HCT116 (cell line): ENCODE measurements around the gene BRD4.

Experiments
- ATF3 ChIP-seq: IDR thresholded peaks from 2 replicates; pipeline ENCODE4 v1.6.1; 2012
- CTCF ChIP-seq, 3 experiments: fragments of 200-600 bp in 1 of 3; sonication (generic) in 1 of 3; IDR thresholded peaks in 2 of 3; conservative IDR thresholded peaks in 1 of 3; 2 replicates each; pipeline ENCODE4 v1.5.1; 2012 to 2017; ENCODE audit warnings: low read depth in 2 of 3, low read length in 2 of 3, antibody characterized with exemption in 1 of 3, borderline replicate concordance in 1 of 3, control low read depth in 1 of 3, mild to moderate bottlenecking in 1 of 3, mixed read lengths in 1 of 3, mixed run types in 1 of 3, moderate library complexity in 1 of 3; ENCODE audit not compliant: insufficient read depth in 1 of 3
- POLR2AphosphoS5 ChIP-seq: IDR thresholded peaks from 2 replicates; pipeline ENCODE4 v1.6.1; 2011; ENCODE audit warnings: mild to moderate bottlenecking, low read depth, low read length, moderate library complexity
- RAD21 ChIP-seq: IDR thresholded peaks from 2 replicates; pipeline ENCODE4 v1.6.1; 2012; ENCODE audit warnings: low read depth, mild to moderate bottlenecking
- REST ChIP-seq: IDR thresholded peaks from 2 replicates; pipeline ENCODE4 v1.6.1; 2012; ENCODE audit warnings: low read depth
- SIN3A ChIP-seq: IDR thresholded peaks from 2 replicates; pipeline ENCODE4 v1.6.1; 2012; ENCODE audit warnings: low read depth
- SP1 ChIP-seq: IDR thresholded peaks from 2 replicates; pipeline ENCODE4 v1.6.1; 2012; ENCODE audit warnings: low read depth
- ZFX ChIP-seq: fragments of 450-650 bp; IDR thresholded peaks from 2 replicates; pipeline ENCODE4 v1.6.1; 2017

DNA sequence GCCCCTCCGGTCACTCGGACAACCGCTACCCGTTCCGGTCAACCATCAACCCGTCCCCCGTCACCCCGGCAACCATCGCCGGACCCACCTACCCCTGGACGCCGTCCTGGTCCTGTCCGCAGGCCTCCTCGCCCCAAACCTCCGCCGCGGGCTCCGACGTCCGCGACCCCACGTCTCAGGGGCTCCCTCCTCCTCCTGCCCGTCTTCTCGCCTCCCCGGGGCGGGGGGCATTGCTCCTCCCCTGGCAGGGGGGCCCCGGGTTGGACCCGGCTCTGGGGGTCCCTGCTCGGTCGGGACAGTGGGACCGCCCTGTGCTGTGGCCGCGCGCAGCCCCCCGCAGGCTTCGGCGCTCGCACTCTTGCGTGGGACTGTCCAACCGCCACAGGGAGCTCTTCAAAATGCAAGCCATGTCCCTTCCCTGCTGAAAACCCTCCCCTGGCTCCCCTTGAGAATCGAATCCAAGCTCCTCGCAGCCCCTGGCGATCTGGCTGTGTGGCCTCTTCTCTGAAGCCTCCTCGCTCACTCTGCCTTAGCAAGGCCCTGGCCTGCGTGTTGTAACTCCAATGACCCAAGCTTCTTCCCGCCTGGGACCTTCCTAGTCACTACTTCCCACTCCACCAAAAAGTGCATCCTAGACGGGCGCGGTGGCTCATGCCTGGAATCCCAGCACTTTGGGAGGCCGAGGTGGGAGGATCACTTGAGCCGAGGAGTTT is 108.5 kb downstream of the BRD4 start:
- TF ChIP-seq RAD21 (no peak), SIN3A (no peak), CTCF (IDR thresholded peaks at IDR 0.05 in 2 of 3, conservative IDR thresholded peaks at IDR 0.05 in 1 of 3; ENCODE audit: borderline replicate concordance in 1 of 3, insufficient read depth in 1 of 3, low read depth in 2 of 3, low read length in 2 of 3) (no peak), REST (no peak), SP1 (no peak), POLR2AphosphoS5 (no peak), ATF3 (no peak), ZFX (no peak)
